SKM-1 (cell line): Measurements from ENCODE around the gene TMEM87B.

ENCODE experiments used
- DNase-seq: peaks from one replicate; lab custom pipeline; 2025; ENCODE audit not compliant: unreplicated experiment; lab: John Stamatoyannopoulos, UW

TMEM87B gene

DNA sequence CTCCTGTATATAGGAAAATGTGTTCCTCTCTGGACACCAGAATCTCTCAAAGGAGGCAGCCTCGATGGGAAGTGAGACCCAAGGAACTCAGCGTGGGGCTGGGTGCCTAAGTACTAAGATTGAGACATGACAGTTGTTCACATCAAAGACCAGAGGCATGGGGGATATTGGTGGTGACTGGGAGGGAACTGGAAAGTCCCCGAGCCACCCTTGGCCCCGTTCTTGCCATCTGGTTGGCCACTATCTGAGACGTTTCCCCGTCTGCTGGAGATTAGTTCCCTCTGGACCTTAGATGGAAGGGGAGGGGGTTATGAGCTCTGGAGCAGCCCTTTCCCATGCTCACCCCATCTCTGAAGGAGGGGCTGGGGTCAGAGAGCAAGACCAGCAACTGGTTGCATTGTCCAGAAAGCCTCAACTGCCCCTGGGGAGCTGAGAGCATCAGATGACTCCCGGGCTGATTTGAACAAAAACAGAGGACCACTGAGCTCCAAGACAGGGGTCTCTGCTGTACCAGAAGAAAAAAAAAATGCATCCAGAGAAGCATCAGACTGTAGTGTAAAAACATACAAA, 94.9 kb downstream of the TMEM87B start:
- no peak for DNase-seq

DNA sequence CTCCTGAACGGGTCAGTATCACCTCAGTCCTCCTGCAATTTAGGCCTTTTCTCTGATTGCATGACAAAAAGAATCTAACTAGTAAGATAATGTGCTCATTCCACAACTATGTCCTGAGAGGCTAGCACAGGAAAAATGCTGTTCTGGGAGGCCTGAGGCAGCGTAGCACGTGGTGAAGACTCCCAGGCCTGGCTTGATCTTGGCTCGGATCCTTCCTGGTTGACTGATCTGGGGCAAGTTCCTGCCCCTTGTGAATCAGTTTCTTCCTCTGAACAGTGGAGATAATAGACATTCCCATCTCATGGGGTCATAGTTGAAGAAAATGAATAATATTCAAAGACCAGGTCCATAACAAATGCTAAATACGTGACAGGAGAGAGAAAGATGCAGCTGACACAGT, 95.4 kb downstream of the TMEM87B start:
- no peak for DNase-seq

DNA sequence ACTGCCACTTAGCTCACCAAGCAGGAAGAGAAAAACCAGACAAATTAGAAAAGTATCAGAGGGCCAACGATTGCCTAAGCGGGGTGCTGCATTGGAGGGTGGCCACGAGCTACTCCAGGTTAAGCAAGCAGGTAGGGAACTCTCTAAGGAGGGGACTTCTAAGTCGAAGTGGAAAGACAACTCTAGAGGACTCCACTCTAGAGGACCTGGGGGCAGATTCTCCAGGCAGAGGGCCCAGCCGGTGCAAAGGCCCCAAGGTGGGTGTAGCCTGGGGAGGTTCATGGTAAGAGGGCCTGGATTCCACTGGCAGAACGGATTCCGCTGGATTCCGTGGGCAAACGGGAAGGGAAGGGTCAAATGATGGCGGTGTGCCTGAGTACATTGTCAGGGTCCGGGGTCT, 95.8 kb downstream of the TMEM87B start:
- no peak for DNase-seq

DNA sequence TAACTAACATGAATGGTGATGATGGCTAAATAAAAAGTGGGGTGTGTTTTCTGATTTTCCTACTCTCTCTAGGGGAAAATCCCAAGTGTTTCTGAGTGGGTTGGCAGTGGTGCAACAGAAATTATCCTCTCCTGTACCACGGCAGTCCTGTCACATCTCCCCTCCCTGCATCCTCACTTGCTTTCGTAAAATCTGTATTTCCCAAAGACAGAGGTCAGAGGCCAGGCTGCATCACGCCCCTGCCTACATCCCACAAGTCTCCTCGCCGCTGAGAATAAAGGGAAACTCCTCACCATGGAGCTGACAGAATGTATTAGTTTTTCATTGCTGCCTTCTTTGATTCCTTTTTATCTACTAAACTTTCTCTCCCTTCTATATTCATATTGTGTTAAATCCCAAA, 96.2 kb downstream of the TMEM87B start:
- DNase-seq = no peak

DNA sequence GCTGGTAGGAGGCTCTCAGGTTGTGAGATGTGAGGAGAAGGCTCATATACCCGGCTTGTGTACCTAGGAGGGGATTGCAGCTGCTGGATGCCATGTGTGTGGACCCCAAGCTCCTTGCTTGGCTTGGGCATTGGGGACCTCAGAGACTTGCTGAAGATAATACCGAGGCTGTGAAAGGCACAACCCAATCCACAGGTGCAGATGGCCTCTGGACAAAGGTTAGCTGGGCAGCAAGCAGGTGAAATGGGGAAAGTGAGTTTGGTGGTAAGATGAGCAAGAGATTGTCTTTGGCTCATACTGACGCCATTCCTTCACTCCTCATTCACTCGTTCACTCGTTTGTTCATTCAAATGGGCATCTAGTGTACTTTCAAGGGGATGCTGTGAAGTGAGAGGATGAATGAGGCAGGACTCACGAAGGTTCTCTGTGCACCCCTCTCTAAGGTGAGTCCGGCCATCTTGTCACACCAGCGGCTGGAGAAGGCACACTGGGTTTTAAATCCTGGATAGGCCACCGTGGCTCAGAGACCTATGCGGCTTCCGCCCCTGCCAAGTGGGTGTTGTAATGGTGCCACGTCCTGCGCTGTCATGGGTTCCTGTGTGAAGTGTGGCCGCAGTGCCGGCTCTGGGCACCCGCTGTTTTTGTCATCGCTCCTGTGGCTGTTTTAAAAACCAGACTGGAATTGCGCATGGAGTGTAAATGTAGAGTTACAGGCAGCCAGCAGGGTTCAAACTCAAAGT, 96.8 kb downstream of the TMEM87B start:
- DNase-seq = no peak

DNA sequence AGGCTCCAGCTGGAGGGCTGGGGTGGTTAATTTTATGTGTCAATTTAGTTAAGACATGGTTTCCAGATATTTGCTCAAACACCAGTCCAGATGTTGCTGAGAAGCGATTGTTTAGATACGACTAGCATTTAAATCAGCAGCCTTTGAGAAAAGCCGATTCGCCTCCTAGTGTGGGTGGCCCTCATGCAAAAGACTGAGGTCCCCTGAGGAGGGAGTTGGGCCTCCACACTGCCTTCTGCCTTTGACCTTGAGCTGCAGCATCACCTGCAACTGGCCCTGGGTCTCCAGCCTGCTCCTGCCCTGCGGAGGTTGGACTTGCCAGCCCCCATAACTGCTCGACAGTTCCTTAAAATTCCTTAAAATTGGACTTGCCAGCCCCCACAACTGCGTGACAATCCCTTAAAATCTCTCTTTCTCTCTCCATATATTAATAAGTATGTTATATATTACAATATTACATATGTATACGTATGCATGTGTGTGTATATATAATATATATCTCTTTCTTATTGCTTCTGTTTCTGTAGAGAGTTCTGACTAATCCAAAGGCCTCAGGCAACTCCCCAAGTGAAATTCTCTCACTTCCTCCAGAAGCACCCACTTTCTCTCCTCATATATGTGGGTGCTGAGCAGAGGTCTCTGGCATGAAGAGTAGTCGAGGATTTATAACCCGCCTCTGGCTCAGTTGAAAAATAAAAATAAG, 97.6 kb downstream of the TMEM87B start:
- DNase-seq = no peak

DNA sequence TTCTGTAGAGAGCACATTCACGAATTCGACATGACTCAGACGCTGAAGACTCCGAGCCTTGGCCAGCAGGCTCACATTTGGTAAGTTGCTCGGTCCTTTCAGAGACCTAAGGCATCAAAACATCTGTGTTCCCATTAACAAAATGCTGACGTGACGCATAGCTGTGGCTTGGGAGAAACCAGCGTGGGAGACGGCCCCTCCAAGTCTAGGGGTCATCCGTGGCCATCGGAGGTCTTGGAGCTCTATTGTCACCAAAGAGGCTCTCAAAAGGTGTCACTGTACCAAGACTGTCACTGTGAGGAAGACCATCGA, 98.1 kb downstream of the TMEM87B start:
- no peak for DNase-seq

DNA sequence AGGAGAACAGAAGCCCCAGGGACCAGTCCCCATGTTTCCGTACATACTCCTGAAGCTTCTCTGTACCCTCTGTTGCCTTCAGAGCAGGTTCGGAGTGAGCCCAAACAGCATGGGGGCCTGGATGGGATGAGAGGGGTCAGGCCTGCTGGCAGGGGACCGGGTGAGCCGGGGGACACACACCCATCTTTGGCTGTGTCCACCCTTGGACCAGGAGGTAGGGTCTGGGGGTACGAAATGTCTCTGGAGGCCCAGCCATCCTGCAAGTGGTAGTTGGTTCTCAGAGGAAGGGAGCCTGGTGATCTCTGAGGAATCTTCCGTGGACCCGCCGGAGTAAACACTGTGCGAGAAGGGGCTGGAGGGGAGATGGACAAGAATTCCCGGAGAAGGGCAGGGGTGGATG, 98.4 kb downstream of the TMEM87B start:
- no peak for DNase-seq

DNA sequence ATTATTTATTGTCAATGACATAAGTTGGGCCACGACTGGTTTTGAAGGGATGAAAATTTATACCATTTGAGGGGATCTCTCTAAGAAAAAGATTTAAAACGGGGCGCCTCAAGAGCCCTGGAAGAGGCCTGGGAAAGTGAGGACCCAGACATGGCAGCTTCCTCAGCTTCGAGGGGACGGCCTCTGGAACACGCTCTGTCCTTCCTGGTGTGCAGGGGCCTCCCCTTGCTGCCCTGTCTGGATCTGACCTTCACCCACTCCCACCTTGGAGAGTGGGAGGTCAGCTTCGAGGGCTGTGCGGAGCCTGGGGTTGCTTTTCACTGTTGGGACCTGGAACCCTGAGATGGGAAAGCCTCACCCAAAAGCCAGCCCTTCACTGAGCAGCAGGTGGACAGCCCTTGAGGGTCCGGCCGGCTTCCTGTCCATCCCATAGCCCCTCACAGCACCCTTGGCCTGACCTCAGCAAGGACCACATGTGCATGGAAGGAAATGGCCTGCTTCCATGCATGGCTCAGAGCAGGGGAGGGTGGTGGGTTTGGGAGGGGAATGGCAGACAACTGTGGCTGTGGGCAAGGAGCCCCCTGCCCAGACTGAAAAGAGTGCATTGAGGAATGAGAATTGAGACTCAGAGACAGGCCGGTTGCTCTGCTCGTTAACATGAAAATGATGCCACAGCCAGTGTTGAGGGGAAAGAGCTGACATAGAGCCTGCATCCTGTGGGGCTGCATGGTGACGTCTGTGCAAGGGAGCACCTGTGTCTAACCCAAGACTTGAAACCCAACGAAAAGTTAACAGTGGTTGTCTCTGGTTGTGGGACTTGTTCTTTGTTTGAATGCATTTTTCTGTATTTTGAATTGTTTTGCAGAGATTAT, 99.4 kb downstream of the TMEM87B start:
- DNase-seq = no peak

DNA sequence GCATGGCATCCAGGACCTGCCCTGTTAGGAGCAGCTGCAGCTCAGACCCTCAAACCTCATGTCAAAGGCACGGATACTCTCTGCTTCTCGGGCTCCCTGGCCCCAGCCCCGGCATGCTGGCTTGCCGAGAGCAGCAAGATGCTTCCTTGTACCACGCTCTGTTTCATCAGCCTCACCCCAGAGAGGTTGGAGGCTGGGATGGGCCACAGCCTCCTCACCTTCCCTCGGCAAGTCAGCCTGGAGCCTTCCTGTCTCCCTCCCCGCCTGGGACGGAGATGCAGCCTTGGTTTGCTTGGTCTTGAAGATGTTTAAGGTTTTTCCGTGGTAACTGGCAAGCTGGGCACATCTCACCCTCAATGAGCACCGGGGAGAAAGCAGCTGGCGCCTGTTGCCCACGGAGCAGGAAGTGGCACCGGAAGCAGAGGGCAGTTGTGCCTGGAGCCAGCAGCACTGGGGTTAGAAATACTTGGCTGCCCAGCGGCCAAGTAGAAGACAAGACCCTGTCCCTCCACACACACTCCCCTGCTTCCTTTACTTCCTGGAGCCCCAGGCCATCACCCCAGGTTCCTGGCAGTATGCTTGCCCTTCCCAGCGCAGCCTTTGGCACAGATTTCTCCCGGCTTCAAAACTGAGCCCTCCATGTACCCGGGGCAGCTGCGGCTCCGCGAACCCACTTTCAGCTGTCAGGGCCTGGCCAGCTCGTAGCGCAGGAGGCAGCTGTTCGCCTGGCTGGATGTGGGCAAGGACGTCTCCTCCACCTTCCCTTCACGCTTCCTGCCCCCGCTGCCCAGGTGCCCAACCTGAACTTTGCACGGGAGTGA, 100.5 kb downstream of the TMEM87B start:
- no peak for DNase-seq

DNA sequence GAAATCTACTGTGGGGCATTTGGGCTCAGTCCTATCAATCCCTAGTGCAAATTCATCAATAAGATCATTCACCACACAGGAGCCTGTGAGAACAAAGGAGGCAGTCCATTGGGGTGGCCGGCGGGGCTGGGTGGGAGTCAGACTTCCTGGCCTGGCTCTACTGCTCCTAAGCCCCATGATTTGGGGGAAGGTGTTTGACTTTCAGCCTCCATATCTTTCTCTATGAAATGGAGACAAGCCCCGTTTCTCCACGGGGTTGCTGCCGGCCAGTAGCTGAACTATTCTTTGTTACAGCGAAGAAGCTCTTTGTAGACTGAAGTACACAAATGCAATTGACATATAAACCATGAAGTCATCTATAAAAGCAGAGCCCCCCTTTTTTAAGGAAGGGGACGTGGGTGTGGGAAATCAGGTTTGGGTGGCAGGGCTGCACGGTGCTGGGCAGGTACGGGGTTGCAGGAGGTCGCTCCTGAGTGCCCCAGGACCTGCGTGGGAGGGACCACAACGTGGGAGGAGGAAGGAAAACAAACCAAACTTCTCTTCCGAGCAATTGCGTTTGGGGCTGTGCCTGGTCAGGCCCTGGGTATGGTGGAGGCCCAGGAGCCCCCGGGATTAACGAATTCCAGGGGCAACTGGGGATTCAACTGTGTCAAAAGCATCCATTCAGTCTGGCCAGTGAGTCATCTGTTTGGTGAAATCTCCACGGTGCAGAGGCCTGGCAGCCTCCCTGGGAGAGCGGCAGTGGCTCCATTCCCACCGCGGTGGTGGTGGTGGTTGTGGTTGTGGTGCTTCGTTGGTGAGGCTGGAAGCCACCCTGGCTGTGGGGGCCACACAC, 101.3 kb downstream of the TMEM87B start:
- no peak for DNase-seq

DNA sequence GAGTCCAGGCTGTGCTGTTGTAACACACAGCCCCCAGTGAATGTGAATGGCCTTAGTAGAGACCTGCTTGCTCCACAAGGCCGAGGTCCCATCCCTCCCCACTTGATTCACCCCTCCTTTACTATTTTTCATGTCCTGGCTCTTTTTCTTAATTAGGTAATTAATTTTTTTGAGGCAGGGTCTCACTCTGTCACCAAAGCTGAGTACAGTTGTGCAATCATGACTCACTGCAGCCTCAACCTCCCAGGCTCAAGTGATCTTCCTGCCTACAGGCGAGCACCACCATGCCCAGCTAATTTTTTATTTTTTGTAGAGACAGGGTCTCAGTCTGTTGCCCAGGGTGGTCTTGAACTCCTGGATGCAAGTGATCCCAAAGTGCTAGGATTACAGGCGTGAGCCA, 102.4 kb downstream of the TMEM87B start:
- no peak for DNase-seq

DNA sequence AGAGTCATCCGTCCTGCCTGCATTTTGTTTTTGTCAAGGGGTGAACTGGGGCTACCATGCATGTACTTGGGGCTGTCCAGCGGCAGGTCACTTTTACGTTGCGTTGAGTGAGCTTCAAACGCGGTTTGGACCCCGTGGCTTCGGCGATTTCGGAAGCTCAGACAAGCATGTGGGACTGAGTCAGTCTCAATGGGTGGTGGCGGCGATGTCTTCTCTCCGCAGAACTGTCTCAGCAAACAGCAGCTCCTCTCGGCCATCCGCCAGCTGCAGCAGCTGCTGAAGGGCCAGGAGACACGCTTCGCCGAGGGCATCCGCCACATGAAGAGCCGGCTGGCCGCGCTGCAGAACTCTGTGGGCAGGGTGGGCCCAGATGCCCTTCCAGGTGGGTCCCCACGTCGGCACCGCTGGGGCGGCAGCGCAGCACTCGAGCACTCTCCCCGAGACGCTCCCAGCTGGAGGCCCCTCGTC, 104.4 kb downstream of the TMEM87B start:
- DNase-seq = no peak

DNA sequence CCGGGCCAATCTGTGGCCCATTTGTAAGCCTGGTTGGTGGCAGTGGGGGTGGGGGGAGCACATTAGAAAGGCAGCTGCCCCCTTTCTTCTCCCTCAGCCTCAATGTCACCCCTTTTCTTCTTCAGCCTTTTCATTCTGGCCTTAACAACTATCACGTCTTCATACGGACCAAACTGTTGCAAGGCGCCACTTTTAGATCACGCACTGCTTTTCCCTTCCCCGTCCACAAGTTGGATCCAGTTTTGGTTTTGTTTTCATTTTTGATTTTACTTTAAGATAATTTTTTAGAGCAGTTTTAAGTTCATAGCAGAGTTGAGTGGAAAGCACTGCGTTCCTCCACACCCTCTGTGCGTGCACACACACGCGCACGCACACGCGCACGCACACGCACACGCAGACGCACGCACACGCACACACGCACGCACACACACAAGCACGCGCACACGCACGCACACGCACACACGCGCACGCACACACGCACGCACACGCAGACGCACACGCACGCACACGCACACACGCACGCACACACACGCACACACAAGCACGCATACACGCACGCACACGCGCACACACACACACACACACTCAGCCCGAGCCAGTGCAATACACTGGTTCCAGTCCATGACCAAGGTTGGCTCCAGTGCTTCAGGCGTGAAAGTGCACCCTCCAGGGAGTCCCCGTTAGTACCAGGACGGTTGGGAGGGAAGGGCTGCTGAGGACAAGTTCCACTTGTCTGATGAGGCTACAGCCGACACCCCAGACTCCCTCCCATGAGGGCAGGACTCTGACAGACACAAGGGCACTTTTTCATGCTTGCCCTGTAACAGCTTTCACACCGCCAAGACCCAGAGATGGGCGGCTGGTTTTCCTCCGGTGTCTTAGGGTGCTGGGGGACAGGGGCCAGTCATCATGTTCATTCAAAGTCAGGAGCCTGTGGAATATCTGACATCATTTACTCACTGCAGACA, 105.5 kb downstream of the TMEM87B start:
- DNase-seq = no peak

DNA sequence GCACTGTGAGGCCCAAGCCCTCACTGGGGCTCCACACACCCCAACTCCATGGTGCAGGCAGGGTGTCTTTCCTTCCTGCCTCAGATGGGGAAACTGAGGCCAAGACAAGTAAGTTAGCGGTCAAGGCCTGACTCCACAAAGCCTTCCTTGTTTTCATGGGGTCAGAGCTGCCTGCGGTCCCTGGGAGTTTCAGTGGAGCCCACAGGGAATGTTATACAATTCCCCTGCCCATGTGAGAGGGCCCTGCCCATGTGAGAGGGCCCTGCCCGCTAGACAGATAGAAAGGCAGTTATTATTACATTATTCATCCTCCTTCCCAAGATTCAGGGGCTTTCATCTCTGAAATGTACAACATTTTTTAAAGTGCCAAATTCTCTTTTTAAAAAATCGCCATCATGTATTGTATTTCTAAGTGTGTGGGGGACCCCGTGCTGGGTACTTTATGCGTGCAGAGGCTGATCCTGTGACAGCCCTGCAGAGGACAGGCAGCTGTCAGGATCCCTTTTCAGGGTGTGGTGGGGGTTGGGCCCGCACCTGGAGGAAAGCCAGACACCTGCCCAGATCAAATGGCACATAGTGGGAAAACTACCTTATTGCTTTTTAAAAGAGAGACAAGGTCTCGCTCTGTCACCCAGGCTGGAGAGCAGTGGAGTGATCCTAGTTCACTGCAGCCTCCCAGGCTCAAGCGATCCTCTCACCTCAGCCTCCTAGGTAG, 106.5 kb downstream of the TMEM87B start:
- DNase-seq = no peak

DNA sequence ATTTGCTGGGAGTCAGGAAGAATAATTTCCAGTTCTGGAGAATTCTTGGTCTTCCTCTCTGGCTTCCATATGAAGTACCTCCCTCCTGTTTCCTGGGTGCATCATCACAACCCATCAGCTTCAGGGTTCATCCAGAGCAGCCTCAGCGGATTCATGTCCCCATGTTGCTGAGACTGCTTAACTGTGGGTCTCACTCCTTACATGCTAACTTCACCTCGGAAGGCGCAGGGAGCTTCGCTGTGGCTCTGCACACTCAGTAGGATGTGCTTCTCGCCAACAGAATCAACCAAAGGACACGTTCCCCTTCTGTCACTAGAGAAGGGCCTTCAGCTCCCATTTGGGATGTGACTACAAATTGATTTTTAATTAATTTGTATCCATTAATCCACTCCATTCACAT, 107.3 kb downstream of the TMEM87B start:
- DNase-seq = no peak

DNA sequence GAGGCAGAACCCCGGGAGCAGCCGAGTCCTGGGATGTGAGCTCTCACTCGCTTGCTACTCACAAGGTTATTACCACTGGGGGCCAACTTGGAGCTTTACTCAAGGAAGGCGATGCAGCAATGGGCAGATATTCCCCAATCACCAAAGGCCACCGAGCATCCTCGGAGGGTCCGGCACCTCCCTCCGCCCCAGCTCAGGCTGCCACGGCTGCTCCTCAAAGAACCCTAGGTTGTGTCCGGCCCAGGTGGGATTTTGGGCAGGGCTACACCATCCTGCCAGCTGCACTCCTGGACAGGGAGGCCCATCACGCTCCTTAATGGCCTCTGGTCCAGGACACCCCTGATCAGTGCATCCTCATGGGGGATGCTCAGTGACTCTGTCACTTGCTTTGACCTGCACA, 107.9 kb downstream of the TMEM87B start:
- DNase-seq = no peak

DNA sequence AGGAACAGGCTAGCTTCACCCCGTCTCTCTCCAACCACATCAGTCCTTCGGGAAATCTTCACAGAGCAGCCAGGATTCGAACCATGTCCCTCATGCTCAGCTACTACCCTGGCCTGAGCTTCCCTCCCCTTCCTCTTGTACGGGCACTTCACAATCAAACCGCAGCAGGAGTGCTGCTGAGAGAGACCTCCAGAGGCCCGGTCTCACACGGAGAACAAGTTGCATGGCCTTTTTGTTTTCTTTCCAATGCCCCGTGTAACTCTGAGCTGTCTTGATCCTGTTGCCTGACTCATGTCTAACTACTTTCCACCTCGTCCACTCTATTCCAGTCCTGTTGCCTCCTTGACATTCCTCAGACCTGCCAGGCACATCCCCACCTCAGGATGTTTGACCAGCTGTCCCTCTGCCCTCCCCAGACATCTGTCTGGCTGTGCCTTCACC, 108.5 kb downstream of the TMEM87B start:
- DNase-seq = no peak
